HuH-7.5 (cell line): ENCODE results near the gene CHSY3.

Experiments used
- DNase-seq: peaks from one replicate; pipeline ENCODE4 v3.0.0; 2011; ENCODE audit warnings: low spot score

CHSY3 gene

DNA sequence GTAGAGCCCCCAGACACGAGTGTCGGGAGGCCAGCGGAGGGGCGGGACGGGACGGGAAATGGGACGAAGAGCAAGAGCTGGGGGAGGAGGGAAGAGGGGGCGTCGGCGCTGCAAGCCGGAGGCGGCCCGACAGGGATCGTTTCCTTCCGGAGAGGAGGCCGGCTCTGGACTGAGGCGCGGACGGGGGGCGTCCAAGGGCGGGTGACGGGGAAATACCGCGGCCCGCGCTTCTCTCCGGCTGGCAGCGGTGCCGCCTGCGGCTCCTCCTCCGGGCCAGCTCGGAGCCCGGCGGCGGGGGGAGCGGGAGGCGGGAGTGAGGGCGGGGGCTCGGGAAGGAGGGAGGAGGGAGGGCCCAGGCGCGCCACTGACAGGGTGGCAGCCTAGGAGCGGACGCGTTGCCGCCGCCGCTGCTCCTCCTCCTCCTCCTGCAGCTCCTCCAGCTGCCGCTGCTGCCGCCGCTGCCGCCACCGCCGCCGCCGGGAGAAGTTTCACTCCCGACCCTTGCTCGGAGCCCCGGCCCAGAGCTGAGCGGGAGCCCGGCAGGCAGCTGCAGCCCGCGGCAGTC is at the start of gene CHSY3:
TSS of gene CHSY3 (plus strand) at position 364 of the 565 bp plus-strand sequence.
- DNase-seq, result peak; percentile 43

DNA sequence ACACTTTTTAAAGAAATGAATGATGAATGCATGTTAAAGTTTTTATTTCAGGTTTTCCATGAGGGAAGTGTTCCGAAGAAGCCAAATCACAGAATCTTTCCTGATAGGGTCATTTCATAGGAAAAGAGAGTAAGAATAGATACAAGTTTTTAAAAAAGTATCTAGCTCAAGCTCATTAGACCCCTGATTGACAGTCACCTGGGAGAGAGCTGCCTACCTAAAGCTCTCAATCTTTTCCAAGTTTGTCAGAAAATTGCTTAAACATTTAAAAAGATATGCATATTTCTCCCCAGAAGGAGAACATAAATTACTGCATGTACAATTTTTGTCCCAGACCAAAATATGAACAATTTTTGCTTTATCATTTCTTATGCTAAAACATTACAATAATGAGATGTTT is 47.9 kb upstream of the CHSY3 start:
- DNase-seq, result no peak

DNA sequence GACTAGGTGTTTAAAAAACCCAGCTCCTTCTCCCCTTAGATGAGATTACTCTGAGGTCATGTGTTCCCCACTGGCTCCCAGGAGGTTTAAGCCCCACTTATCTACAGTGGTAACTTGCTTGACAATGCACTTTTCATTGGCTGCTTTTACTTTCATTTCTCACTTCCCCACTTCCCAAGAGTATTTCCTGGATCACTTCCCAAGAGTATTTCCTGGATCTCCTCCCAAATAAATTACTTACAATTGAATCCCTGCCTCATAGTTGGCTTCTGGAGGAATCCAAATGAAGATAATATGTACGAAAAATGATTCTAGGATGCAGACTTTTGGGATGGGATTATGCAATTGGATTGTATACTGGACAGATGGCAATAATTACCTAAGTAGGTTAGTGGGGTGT is 47.1 kb upstream of the CHSY3 start:
- no peak for DNase-seq

DNA sequence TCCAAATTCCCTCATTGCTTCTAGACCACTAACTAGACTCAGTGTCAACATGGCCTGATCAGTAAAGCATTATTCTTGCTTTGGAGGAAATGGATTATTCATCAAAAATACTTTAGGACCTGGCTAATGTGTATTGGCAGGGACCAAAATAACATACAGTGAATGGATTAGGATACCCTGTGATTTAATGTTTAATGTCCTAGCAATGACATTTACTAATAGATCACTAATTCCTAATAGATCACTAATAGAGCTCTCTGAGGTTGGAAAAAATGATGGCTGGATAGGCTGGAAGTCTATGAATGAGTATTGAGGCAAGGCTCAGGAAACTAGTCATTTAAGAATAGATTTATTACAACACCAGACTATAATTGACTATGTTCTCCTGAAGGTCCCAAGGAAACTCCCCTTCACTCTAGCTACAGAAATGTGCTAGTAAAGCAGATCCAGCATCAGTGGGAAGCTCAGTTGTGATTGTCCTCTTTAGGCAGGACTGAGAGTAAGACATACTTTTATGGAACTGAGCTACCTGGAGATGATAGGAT is 46.1 kb upstream of the CHSY3 start:
- no peak for DNase-seq

DNA sequence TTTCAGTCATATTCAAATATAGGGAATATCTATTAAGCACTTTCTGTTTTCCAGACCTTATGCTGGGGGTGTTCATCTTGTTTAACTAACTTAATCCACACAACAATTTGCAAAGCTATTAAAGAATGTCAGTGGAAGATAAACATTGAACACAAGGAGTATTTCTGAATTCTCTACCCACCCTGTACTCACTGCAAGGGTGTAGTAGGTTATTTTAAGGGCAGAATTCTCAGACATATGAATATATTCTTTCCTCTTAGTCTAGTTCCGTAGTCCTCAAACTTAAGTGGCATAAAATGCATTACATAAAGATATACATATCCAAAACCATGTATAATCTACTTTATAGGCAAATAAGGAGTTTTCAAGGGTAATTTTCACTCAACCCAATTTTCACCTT is 19.9 kb upstream of the CHSY3 start:
- no peak for DNase-seq

DNA sequence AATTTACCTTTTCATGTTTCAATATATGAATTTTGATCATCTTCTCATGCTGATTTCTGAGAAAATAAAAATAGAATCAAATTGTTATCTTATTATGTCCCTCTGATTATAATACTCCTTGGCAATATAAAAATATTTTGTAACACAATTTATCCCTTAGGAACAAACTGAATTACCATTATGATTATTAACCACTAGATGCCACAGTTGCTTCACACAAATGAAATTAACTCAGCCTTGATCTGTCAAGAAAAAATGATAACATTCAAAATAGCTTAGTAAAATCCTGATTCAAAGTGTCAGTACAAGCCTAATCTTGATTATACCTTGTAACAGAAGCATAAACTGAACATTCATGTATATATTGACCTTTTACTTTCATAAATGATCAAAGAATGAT is 4.8 kb upstream of the CHSY3 start:
- no peak for DNase-seq

DNA sequence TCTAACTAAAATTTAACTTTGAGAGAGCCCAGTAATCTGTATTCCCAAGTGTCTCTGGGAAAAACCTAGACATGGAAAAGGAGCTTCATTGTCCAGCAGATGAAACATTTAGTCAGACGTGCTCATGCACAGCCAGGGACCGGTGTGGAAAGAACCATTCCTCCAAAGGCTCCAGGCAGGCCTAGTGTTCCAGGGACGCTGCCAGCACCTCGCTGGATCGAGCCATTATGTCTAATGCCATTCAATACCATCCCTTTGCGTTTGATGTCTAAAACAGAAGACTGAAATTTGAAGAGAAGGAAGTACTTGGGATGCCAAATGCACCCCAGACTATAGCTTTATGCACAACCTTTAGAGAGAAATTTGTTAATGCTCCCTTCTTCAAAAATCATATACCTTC is 1.4 kb upstream of the CHSY3 start:
- DNase-seq, result no peak

DNA sequence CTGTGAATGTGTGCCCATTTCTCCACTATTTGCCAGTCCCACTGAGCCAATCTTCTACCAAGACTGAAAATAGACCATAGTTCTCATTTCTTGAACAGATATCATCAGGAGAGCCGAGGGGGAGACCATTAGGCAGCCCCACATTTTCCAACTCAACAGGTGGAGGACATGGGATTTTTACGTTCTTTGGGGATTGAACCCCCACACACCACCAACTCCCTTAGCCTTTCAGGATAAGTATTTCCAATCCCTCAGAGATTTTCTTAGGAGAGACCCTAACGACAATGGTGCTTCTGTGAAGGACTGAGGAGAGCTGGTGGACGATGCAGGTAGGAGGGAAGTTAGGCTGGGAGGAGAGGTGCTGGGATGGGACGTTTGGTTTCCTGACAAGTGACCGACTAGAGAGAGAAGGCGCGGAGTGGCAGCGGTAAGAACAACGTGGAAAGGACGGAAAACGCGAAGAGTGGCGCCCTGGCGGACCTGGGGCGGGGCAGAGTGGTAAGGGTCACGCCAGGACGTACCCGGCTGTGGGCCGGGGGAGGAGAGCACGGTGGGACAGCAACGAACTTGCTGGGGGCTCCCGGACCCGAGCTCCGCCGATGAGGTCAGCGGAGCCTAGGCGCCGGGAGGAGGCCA is 681 bp upstream of the CHSY3 start:
- no peak for DNase-seq

DNA sequence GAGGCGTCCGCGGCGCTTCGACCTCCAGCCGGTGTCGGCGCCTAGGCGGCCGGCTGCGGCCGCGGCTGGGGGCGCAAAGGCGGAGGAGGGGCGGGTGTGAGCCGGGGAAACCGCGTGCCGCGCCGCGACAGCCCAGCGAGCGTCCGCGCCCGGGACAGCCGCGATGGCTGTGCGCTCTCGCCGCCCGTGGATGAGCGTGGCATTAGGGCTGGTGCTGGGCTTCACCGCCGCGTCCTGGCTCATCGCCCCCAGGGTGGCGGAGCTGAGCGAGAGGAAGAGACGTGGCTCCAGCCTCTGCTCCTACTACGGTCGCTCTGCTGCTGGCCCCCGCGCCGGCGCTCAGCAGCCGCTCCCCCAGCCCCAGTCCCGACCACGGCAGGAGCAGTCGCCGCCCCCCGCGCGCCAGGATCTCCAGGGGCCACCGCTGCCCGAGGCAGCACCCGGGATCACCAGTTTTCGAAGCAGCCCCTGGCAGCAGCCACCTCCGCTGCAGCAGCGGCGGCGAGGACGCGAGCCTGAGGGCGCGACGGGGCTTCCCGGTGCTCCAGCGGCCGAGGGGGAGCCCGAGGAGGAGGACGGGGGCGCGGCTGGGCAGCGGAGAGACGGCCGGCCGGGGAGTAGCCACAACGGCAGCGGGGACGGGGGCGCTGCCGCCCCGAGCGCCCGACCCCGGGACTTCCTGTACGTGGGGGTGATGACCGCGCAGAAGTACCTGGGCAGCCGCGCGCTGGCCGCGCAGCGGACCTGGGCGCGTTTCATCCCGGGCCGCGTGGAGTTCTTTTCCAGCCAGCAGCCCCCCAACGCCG is 605 bp downstream of the CHSY3 start:
- DNase-seq, result peak; percentile 23

DNA sequence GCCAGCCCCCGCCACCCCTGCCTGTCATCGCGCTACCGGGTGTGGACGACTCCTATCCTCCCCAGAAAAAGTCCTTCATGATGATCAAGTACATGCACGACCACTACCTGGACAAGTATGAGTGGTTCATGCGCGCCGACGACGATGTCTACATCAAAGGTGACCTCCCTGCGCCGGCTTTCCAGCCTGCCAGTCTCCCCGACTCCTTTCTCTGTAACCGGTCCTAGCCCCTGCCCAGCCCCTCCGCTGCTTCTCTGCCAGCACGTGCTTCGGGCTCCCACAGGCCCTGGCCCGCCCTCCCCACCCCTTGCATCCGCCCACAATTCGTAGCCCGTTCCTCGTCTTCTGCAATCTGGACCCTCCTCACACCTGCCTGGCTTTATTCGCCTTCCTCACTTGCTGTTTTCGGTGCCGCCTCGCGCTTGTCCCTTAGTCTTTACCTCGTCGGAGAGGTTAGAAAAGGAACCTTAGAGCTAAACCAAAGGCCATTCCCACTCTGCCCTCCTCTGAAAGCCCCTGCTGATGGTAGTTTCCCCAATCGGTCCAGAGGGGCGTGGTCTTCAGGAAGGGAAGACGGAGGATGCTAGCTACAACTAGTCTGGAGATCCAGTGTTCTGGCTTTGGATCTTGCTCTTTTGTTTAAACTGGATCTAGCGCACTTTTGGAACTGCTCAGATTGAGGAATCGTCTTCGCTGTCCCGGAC is 1.4 kb downstream of the CHSY3 start:
- no peak for DNase-seq

DNA sequence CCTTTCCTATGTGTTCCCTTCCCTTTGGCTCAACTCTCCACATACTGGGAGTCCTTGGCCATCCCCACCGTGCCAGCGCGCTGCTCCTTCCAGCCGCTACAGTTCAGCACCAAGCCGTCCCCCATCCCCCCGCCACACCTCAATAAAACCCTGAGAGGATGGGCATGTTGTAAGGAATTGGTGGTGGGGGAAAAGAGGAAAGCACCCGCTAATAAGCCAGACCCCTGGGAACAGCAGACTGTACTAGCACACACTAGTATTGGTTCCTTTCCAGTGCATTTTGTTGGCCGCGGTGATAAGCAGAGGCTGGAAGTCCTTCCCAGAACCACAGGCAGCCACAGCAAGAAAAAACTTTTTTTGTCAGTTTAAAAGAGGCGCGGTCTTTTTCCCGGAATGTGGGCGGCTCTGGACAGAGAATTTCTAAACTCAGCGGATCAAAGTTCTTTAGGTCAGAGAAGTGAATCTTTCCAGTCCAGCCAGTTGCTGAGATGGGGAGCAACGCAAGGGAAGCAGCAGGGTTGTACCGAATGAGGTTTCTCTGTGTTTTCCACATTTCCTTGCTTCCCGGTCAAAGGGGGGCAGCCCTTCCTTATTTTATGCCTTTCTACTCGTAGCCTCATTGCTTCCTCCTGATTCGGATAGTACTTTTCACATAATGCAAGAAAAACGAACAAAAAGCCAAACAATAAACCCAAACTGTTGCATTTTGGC is 2.1 kb downstream of the CHSY3 start:
- DNase-seq, result peak; percentile 28

DNA sequence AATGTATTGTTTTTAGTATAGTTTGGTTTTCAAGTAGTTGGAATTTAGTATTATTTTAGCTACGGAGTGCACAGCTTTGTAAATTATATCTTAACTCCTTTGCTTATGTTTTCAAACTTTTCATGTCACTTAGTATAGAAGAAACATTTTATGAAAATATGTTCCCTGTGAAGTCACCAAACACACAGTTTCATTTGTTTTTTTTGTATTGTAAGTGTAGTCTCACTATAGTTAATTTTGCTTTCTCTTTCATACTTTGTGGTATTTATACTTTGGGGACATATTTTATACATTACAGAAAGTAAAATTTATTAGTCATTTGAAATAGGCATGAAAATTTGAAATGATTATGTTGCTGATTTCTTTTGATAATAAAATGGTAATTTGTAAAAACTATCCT is 5.0 kb downstream of the CHSY3 start:
- no peak for DNase-seq

DNA sequence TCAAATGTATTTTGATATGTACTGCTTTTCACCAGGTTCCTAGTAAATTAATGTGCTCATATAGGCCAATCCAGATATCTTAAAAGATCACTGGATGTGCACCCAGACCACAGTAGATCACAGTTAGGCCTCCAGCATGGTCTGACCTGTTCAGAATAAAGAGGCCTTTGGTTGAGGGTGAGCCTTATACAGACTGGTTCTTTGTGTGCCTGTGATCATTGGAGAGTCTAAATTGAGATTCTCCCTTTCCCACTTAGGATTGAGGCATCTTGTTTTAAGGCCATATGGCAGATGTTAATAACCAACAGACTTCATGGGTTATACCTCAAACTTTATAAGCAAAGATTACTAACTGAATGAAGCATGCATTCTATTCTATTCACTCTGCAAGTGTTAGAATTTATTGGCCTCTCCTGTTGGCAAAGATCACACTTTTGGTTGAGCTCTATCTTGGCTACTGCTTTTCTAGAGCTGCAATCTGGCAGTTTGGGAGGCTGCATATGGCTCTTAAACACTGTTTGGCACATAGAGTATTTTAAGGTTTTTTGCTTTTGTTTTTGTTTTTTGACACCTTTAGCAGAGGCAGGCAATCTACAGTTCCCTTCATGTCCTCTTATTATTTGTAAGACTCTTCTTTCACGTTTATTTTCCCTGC is 8.5 kb downstream of the CHSY3 start:
- DNase-seq, result no peak

DNA sequence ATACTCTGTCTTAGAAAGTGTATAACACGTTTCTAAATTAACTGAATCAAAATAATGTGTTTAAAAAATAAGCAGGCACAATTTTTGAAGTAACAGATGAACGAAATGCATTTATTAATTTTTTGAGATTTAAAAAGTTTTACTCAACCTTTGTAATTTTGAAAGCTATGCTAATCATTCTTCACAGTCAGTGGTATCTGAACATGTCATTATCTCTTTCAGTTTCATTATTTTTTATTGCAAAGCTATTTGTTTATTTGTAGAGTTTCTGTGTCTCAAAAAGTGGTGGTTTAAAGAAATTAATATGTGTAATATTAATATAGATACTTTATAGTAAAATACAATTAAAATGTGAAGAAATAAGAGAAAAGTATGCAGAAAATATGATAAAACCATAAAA is 11.2 kb downstream of the CHSY3 start:
- no peak for DNase-seq

DNA sequence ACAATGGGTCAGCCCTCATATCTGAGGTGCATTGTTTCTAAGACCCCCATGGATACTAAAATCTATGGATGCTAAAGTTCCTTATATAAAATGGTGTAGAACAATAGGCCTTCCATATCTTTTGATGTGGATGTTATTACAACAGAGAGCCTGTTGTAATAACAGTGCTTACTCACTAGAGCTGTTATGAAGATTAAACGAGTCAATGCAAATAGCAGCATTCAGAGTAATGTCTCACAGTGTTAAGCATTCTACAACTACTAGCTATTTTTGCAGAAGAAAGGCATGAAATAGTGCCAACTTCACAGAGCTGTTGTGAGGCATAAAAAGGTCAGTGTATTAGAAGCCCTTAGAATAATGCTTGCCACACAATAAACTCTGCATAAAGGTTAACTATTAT is 13.0 kb downstream of the CHSY3 start:
- DNase-seq, result no peak

DNA sequence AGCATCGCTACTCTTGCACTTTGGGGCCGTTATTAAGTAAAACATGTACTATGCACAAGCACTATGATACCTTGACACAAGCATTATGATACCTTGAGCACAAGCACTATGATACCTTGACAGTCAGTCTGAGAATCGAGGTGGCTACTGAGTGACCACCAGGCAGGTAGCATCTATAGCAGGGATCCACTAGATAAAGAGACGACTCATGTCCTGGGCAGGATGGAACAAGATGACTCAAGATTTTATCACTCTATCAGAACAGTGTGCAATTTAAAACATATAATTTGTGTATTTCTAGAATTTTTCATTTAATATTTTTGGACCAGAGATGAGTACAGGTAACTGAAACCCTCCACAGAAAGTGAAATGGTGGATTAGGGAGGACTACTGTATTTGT is 16.9 kb downstream of the CHSY3 start:
- DNase-seq, result no peak

DNA sequence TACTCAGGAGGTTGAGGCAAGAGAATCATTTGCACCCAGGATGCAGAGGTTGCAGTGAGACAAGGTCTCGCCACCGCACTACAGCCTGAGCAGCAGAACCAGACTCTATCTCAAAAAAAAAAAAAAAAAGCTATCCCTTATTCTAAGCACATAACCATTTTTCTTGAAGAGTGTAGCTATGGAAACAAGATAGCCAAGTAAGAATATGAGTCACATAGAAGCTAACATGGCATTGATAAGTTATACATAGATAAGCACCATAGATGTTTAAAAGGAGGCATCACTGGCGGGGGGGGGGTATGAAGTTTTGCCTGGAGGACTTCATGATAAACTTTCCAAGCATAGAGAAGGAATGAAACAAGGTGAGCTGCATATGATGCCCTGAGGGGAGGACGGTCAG is 26.0 kb downstream of the CHSY3 start:
- DNase-seq, result no peak

DNA sequence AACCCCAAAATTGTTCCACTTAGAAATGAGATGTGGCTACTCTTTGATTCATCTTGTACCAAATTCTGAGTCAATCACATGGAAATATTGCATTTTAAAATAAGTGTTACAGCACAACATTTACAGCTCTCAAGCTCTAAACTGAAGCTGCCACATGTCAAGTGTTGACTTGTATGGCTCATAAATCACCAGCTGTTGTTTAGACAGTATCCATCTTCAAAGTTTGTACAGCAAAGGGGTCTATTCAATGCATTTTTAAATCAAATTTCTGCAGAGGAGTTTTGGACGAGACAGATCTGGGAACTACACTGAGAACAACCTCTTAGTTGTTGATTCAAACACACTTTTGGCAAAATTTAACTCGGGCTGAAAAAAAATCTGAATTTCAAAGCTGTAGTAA is 31.4 kb downstream of the CHSY3 start:
- DNase-seq, result no peak

DNA sequence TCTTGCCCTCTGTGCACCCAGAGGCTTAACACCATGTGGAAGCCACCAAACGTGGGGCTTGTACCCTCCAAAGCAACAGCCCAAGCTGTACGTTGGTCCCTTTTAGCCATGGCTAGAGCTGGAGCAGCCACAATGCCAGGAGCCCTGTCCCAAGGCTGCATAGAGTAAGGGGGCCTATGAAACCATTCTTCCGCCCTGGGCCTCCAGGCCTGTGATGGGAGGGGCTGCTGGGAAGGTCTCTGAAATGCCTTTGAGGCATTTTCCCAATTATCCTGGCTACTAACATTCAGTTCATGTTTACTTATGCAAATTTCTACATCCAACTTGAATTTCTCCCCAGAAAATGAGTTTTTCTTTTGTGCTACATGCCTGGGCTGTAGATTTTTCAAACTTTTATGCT is 33.8 kb downstream of the CHSY3 start:
- no peak for DNase-seq

DNA sequence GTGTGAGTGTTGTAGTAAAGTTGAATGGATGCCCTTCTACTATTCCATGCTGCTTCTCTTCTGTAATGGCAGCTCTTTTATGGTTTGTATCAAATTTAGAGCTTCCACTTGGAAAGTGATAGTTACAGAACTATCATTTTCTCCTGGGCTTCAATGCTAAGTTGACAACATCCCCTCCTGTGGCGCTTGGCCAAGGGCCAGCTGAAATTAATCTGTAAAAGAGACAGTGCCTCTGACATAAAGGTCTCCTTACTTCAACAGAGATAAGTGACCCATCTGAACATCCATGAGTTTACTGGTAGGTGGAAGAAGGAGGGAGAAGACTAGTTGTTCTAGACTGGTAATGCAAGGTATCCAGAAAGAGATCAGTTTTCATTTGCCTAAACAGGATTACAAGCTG is 39.7 kb downstream of the CHSY3 start:
- DNase-seq, result no peak

DNA sequence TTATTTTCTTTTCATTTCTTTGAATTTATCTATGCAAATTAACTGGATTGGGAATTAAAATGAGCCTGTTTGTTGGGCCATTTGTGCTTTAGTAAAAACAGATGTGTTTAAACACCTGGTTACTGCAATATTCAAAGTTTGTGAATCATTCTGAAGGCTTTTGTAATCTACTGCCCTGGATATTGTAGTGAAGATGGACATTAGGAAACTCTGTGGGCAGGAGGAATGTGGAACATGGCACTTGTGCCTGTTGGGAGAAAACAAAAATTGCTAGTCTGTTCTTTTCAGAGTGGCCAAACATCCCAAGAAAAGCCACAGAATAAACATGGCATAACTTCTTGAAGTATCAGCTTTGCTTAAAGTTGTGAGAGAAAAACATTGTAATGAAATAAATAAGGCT is 40.8 kb downstream of the CHSY3 start:
- DNase-seq, result no peak
